D721Med (cell line): ENCODE results near the gene CDK11B.
"Not testable (repeated sequence)": the region's sequence is repeated elsewhere in the genome, so short reads cannot be mapped to it uniquely, and the experiment has no call there.

Experiments
- DNase-seq: peaks from one replicate; pipeline ENCODE4 v3.0.0; 2011; ENCODE audit warnings: low spot score; ENCODE audit not compliant: insufficient read length
- FAIRE-seq: peaks from 2 replicates; lab custom pipeline; 2011; peaks lifted over from hg19 to GRCh38; lab: Jason Lieb, UNC
- TF ChIP-seq, protein P1 (sequence below): IDR thresholded peaks from 2 replicates; pipeline ENCODE4 v1.5.1; 2012; ENCODE audit warnings: mild to moderate bottlenecking, control low read depth; ENCODE audit not compliant: insufficient read depth; ENCODE audit errors: missing control alignments

CDK11B gene

DNA sequence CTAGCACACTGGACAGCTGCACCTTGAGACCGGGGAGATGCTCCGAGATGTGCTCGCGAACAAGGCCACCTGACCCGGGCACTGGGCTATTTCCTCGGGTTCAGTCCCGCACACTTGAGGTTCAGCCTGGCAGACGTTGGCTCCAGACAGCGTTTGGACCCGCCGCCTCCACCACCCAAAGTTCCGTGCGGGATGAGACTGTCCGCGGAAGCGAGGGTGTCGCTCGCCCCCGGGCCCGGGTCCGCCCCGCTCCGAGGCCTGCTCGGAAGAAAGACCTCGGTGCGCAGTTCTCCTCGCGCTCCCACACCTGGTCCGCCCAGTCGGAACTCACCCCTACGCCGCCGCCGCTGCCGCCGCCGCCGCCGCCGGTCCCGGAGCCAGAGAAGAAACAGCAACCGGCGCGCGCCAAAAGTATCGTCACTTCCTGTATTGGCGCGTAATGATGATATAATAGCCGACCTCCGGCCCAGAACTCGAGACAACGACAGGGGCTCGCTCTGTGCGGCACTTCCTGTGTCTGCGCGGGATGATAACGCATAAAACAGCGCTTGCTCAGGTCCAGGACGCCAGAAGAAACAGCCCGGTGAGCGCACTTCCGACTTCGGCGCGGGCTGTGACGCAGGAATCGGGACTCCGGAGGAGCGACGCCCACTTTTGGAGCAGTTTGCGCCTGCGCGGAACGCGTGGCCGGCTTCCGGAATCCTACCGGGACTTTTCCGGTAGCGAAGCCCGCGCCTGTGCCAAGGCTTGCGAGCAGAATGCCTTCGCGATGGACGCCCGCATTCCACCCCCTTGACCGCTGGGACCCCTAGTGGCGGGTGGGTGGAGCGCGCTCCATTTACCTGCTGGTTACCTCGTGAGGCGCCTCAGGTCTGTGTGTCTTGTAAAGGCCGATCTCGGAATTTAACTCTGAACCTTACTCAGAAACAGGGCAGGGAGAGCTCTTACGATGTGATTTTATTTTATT lies at the start of gene CDK11B:
Gene CDK11B, minus strand, starts transcription at position 422 of the 967 bp plus-strand sequence. CDS start 1,519 bp downstream, outside the sequence.
- peak; percentile 66 for DNase-seq
- not testable (repeated sequence) for FAIRE-seq

DNA sequence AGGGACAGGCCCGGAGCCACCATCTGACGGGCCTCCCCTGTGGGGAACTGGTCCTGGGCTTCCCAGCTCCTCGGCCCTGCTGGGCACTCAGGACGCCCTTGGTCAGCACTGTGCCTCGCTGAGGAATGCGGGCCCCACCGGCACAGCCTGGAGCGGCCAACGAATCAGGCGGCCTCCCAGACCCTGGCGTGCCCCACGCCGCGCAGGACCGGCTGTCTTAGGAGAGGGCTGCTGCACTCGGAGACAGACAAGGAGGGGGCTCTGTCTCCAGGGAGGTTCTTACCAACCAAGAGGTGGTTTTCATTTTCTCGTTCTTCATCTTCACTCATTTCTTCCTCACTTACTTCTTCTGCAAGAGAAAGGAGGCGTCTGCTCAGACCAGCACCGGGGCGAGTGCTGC lies 49.1 kb upstream of the CDK11B start:
- DNase-seq, FAIRE-seq: not testable (repeated sequence)

DNA sequence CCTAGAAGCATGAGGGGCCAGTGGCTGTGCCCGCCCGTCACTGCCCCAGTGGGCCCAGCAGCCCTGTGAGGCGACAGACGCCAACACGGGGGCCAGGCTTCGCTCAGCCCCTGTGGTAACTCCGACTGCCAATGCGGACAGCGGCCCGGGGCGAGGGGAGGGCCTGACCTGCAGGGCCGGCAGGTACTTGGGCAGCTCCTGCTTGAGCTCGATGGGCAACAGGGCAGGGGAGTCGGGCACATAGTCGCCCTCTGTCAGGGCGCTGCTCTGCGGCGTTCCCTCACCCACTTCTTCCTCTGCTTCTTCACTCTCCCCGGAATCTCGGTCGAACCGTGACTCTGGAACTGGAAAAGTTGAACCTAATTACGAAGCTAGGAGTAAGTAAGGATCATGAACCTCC lies 48.4 kb upstream of the CDK11B start:
- FAIRE-seq = not testable (repeated sequence)

DNA sequence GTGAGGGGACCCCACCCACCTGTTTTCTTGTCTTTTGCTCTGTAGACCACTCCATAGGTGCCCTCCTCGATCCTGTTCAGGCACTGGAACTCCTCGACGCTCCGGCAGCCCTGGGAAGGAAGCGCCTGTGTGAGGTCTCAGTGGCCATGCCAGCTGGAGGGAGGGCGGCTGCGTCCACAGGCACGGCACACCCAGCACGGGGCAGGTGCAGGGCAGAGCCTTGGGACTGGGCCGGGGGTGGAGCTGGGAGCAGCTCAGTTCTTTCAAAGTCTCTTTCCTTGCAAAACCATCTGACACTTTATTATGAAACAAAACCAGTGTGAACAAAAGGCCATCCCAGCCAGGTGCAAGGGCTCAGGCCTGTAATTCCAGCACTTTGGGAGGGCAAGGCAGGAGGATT lies 46.8 kb upstream of the CDK11B start:
- not testable (repeated sequence) for FAIRE-seq, DNase-seq

More for the DNA sequence above, 48.4 kb upstream of the CDK11B start:
- DNase-seq = not testable (repeated sequence)

DNA sequence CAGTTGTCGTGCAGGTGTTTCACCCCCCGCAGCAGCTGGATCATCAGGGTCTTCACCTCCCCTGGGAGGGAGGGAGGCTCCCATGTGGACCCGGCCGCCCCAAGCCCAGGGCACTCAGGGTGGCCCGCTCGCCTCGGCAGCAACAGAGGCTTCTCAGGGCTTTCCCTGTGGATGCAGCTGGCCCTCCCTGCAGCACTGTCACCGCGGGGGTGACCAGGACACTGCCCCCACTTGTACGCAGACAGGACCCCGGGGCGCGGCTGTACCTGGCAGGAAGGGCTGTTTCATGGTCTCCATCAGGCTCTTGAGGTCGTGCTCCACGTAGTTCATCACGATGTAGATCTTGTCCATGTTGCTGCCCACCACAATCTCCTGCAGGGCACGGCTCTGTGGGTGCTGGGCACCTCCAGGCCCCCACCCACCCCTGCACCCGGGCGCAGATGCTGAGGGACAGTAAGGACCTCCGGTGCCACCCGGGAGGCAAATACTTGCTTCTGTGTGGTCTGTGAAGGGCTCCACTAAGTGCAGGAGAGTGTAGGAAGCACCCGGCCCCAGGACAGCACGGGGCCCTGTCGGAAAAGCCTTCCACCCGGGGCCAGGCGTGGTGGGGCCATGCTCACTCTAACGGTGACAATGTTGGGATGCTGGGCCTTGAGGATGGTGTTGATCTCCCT lies 45.6 kb upstream of the CDK11B start:
- FAIRE-seq = not testable (repeated sequence)

DNA sequence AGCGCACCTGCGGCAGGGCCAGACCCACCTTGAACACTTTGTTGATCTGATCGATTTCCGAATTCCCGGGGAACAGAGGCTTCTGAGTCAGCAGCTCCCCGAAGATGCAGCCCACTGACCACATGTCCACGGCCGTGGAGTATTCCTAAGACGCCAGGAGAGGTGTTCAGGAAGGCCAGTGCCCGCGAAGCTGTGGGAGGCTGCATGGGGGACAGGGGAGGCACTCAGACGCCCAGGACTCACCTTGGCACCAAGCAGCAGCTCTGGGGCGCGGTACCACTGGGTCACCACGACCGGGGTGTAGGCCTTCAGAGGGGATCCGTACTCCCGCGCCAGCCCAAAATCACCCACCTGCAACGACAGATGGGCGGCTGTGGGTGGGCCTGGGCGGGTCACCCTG lies 45.0 kb upstream of the CDK11B start:
- FAIRE-seq = no peak
- DNase-seq = no peak
- TF ChIP-seq, protein P1, sequence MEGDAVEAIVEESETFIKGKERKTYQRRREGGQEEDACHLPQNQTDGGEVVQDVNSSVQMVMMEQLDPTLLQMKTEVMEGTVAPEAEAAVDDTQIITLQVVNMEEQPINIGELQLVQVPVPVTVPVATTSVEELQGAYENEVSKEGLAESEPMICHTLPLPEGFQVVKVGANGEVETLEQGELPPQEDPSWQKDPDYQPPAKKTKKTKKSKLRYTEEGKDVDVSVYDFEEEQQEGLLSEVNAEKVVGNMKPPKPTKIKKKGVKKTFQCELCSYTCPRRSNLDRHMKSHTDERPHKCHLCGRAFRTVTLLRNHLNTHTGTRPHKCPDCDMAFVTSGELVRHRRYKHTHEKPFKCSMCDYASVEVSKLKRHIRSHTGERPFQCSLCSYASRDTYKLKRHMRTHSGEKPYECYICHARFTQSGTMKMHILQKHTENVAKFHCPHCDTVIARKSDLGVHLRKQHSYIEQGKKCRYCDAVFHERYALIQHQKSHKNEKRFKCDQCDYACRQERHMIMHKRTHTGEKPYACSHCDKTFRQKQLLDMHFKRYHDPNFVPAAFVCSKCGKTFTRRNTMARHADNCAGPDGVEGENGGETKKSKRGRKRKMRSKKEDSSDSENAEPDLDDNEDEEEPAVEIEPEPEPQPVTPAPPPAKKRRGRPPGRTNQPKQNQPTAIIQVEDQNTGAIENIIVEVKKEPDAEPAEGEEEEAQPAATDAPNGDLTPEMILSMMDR = no peak

More for the DNA sequence above, 45.6 kb upstream of the CDK11B start:
- DNase-seq = not testable (repeated sequence)

DNA sequence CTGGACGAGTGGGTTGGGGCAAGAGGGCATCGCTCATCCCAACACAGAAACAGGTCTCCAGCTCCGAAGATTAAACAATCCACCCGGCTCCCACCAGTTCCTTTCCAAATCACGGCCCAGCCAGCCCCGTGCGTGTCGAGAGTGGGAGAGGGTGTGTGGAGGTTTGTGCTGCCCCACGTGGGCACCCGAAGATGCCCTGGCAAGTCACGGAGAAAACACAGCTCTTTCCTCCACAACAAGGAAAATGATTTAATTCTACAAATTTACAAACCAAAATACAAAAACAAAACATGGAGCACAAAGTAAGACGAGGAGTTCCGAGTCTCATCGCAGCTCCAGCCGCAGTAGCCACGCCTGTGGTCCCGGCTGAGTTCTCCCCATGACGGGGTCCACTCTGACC lies 43.7 kb upstream of the CDK11B start:
- not testable (repeated sequence) for FAIRE-seq, DNase-seq

DNA sequence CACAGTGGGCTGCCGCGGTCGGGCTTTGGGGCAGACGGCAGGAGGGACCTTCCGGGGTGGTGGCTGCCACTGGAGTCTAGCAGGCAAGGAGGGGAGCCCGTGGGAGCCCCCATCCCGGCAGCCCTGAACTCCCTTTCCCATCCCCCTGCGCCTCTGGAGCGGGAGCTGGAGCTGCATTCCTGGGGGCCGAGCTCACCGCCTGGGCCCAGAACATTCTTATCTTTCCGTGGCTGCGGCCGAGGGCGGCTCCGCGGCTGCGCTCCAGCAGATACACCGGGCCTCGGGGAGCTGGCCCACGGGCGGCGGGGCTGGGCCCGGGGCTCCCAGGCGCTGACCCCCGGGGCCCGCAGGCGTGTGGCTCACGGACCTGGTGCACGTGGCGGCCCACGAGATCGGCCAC lies 41.8 kb upstream of the CDK11B start:
- DNase-seq, FAIRE-seq: not testable (repeated sequence)

DNA sequence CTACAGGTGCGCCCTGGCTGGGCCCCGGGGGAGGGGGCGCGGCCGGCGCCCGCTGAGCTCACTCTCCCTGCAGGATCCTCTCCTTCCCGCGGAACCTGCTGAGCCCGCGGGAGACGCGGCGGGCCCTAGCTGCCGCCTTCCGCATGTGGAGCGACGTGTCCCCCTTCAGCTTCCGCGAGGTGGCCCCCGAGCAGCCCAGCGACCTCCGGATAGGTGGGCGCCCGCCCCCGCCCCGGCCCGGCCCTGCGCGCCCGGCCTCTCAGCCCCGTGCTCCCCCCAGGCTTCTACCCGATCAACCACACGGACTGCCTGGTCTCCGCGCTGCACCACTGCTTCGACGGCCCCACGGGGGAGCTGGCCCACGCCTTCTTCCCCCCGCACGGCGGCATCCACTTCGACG lies 41.3 kb upstream of the CDK11B start:
- not testable (repeated sequence) for FAIRE-seq, DNase-seq

DNA sequence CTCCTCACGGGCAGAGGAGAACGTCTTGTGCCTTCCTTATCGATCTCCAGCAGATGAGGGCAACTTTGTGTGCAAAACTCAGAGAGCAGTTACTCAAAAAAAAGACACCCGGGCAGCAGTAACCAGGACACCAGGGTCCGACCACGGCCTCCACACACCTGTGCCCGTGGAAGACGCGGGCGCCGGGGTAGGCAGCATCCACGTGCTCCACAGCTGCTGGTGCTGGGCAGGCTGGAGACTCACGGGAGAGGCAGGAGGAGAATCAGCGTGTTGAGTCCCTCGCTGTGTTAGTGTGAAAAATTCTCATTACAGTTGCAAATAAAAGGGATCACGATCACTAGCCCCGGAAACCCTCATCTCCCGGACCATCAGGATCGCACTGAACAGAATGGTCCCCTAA lies 40.3 kb upstream of the CDK11B start:
- not testable (repeated sequence) for DNase-seq, FAIRE-seq

DNA sequence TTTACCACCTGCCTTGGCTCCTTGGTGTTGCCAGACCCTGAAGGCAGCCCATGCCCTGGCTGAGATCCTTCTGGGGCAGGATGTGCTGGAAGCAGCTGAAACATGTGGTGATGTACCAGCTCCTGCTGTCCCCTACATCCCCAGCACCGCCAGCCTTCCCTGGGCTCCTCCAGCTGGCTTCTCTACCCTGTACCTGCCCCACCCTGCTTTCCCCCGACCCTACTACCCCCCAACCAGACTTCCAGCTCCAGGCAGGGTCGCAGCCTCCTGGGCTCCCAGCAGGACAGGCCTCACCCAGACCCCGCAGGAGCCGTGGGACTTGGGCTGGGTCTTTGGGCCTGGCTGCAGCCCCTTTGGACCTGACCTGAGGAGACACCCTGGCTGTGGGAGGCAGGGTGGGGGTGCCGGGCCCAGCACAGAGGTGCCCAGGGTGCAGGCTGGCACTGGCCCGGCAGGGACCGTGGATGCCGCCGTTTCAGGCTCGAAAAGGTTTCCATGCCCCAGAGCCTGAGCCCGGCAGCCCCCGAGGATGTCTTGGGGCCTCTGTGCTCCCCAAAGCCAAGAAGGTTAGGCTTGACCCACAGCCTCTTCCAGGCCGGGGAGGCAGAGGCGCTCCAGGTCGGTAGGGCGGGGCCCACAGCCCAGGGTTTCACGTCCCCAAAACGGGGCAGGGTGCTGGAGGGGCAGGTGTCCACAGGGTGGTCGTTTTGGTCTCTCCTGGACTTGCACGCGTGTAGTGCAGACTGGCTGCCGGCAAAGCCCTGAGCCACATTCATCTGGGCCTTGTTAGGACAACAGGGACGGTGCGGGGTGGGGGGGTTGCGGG lies 38.8 kb upstream of the CDK11B start:
- FAIRE-seq, DNase-seq: not testable (repeated sequence)

DNA sequence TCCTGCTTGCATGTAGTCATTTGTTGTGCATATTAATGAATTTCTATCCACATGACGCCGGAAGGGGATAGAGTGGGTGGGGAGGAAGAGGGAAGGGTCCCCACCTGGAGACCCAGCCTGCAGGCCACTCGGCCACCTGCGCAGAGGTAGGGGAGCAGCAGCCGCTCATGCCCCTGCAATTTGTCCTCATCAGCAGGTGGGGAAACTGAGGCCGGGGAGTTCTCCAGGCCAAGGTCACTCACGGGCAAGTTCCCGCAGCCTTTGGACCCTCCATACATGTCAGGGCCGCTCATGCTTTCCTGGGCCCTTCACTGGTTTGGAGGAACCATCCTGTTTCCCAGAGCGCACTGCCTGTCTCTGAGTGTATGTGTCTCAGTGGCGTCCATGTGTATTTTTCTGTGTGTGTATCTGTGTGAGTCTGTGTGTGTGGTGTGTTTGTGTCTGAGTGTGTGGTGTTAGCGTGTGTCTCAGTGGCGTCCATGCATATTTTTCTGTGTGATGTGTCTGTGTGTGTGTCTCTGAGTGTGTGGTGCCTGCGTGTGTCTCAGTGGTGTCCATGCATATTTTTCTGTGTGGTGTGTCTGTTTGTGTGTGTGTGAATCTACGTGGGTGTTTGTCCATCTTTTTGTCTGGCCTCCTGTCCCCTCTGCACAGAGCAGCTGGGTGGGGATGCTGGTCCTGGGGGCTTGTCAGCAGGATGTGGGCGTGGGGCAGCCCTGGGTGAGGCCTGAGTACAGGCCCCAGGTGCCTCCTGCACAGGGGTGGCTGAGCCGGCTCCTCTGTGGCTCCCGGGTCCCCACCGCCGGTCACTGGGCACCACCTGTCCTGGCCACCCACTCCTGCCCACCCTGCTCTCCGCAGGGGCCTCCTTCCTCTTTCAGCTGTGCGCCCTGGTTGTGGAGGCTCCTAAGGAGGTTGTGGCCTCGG lies 37.9 kb upstream of the CDK11B start:
- FAIRE-seq, DNase-seq: not testable (repeated sequence)

DNA sequence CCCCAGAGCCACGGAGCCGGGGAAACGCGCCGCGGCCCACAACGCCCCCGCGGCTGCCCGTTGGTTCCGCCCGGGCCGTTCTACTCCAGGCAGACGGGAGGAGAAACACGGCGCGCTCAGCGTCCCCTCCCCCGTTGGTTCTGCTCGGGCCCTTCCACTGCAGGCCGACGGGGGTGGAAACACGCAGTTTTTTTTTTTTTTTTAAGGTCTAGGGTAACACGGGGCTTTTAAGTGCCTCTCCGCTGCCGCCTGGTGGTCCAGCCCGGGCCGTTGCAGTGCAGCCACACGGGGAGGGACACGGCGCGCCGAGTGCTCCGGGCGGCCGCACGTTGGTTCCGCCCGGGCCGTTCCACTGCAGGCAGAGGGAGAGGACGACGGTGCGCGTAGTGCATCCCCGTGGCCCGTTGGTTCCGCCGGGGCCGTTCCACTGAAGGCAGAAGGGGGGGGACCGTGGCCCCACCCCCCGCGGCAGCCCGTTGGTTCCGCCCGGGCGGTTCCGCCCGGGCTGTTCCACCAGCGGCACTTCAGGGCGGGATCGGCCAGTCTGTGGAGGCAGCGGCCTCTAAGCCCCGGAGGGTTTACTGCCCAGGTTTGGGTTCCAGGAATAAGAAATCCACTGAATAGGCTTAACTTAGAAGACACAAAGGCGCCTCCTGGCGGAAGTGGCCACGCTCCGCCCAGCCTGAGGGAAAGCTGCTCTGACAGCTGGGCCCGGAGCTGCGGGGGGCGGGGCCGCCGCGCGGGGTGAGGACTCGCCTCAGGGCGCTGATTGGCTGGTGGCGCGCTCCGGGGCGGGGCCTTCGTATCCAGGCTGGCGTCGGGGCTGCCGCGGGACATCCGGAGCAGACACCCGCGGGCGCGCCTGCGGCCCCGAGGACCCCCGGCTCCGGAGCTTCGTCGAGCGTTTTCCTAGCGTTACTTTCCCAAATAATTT lies 34.2 kb upstream of the CDK11B start, which contains the start of gene SLC35E2B:
Gene SLC35E2B, minus strand, starts transcription at position 82 of the 934 bp plus-strand sequence. CDS start 16,096 bp downstream, outside the sequence.
- DNase-seq, FAIRE-seq: not testable (repeated sequence)

DNA sequence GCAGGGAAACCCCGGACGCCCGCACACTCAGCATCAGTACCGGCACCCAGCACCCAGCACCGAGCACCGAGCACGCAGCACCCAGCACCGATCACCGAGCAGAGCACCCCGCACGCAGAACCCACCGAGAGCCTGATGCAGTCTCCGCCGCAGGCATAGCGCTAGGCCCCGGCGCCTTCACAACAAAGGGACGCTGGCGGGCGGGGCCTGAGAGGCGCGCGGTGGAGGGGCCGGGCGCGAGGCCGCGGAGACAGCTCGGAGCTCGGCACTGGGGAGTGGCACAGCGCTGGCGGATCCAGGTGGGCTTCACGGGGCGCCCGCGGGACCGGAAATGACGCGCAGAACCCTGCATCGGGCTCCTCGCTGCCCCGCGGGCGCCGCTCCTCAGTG lies 33.5 kb upstream of the CDK11B start:
- FAIRE-seq, DNase-seq: not testable (repeated sequence)

DNA sequence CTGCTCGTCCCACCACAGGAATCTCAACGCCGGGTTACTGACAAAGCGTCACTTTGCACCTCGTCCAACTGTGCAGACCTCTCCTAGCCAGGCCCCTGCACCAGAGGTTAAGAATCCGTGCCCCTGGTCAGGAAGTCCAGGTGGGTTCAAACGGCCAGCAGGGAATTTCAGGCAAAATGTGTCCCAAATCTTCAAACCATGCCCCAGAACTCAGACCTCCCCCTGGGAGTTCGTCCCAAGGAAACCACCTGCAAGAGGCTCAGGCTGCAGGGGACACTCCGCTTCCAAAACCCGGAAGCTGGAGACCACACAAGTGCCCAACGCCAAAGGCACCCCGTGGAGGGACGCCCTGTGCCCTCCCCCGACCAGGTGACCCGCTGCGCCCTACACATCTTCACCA lies 32.6 kb upstream of the CDK11B start:
- not testable (repeated sequence) for FAIRE-seq, DNase-seq

DNA sequence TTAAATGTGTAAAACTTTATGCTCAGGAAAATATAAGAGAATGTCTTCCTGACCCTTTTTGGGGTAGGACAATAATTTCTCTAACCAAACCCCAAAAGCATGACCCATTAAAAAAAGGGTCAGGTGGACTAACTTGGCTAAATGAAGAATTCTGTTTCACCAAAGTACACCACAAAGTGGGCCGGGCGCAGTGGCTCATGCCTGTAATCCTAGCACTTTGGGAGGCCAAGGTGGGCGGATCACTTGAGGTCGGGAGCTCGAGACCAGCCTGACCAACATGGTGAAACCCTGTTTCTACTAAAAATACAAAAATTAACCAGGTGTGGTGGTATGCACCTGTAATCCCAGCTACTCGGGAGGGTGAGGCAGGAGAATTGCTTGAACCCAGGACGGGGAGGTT lies 30.7 kb upstream of the CDK11B start:
- not testable (repeated sequence) for FAIRE-seq, DNase-seq
